ENCODE data around the gene TTC16. TPM values are rescaled to one million over a fixed set of nuclear protein-coding genes. Genes with fewer than 3 reads are reported as not detected.
A peak's percentile ranks its signal among the peaks of the same experiment; 100 is the strongest.

The TTC16 gene
- total and polyA plus RNA-seq, 2 of the 8 experiments (the other 6 are each of a cell fraction or from before 2014, with no cell fraction given), result 0.03 TPM; not detected in 1

DNA sequence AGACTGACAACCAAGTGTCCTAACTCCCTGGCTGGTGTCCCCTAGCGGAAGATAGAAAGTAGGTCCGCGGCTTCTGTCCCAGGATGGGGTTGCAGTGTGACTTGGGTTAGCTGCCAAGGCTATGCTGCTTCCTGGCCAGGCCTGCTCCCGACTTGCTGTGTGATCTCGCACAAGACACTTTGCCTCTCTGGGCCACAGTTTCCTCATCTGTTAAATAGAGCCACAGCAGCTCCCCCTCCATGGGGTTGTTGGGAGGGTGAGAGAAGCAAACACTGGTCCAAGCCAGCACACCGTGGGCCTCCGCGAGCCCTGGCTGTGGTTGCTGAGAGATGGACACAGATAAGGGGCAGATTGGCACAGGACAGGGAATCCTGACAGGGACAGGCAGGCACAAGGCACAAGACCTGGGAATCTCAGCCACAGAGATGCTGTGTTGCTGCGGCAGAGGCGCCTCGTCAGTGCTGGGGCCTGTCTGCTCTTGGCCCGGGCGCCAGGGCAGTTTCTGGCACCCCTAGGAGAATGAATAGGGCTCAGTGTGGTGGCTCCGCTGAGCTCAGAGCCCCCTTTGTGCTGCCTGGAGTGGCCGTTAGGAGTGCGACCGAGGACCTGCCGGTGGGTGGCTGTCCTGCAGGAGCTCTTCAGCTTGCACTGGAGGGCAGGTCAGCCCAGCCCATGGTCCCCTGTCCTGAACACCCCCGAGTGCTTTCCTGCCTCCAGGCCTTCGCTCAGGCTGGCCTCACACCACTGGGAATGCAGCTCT, 64.4 kb downstream of the TTC16 start:
- ChIA-PET POLR2A (ENCODE audit: partially characterized antibody) (interaction anchor here (0.9 to 1.7 kb wide), 3 partner anchors 9 to 31 kb away, joined by 3 to 6 read pairs (median 4); no protein-coding TSS in a partner anchor), CTCF (ENCODE audit: partially characterized antibody) (interaction anchor here (0.7 to 16.2 kb wide), 13 partner anchors 12 to 141 kb away, joined by 3 to 227 read pairs (median 4); partner anchors contain the start of gene TOR2A)
- Histone ChIP-seq H3K14ac (ENCODE audit: insufficient read length) (no peak overlapping the region), H2AFZ (ENCODE audit: low read length) (no peak overlapping the region), H3K9me3 (ENCODE audit: insufficient read depth in 2 of 2, low read depth in 1 of 2, low read length in 1 of 2) (no peaks in the 10 kb centered on the region), H2BK120ac (replicated peaks; ENCODE audit: low read depth, low read length) (no peak overlapping the region), H3K79me1 (ENCODE audit: low read depth, low read length) (no peaks in the 10 kb centered on the region), H3K4ac (replicated peaks; ENCODE audit: insufficient read length, low read depth, low read length) (no peak overlapping the region), H4K5ac (ENCODE audit: insufficient read length, low read depth, low read length) (no peak overlapping the region), H3K56ac (replicated peaks; ENCODE audit: insufficient read length, low read depth, low read length) (no peak overlapping the region), H2AK5ac (ENCODE audit: low read depth, low read length) (0 out of 2 replicates have a peak overlapping the region, but pooled peaks have one; percentile 89), H4K8ac (ENCODE audit: extremely low read depth, insufficient read depth, low read length) (no peak overlapping the region; the same call in 1 of the 2 replicates), H2BK20ac (ENCODE audit: low read length) (0 out of 2 replicates have a peak overlapping the region, but pooled peaks have one; percentile 61), H2BK5ac (ENCODE audit: low read depth, low read length) (no peak overlapping the region), H3K27me3 (replicated peaks in 1 of 4; ENCODE audit: control insufficient read depth in 3 of 4, extremely low read depth in 1 of 4, insufficient read depth in 3 of 4, low read length in 3 of 4) (no peaks in the 10 kb centered on the region), H3K9ac (replicated peaks in 1 of 4; ENCODE audit: extremely low read depth in 1 of 4, low read depth in 3 of 4, low read length in 3 of 4) (no peak overlapping the region), H4K91ac (replicated peaks; ENCODE audit: insufficient read length, low read length) (peak overlapping the region; percentile 31), H3K23me2 (ENCODE audit: low read depth, low read length) (no peaks in the 10 kb centered on the region), H3K23ac (ENCODE audit: insufficient read length) (no peak overlapping the region), H2BK15ac (ENCODE audit: low read length) (peak overlapping the region; percentile 25), H3K4me1 (replicated peaks in 1 of 4; ENCODE audit: control insufficient read depth in 3 of 4, insufficient read depth in 4 of 4, low read length in 3 of 4) (peaks cover 0 to 24% (median 15%) of the 10 kb centered on the region in 4 experiments; a peak in 6 of 7 replicates), H4K20me1 (replicated peaks in 1 of 2; ENCODE audit: control insufficient read depth in 1 of 2, insufficient read depth in 2 of 2, low read length in 2 of 2) (no peaks in the 10 kb centered on the region), H3K18ac (ENCODE audit: extremely low read depth, low read length) (peak overlapping the region; percentile 60; the same call in 1 of the 2 replicates), H3K27ac (ENCODE audit: low read depth, low read length) (no peak overlapping the region), H3K79me2 (ENCODE audit: control insufficient read depth in 1 of 2, insufficient read depth in 2 of 2, low read length in 2 of 2) (no peaks in the 10 kb centered on the region), H2BK12ac (ENCODE audit: low read depth, low read length) (peak overlapping the region; percentile 87; the same call in 1 of the 2 replicates), H3K36me3 (ENCODE audit: control insufficient read depth in 2 of 4, insufficient read depth in 4 of 4, low read length in 3 of 4) (no peaks in the 10 kb centered on the region), H3K4me2 (ENCODE audit: insufficient read depth in 1 of 2, low read depth in 2 of 2, low read length in 2 of 2) (no peak overlapping the region), H3K4me3 (ENCODE audit: extremely low read depth in 1 of 4, insufficient read depth in 2 of 4, low read depth in 3 of 4, low read length in 4 of 4) (no peak overlapping the region)
- 81% methylated on average over 17 of the region's 20 CpGs; no CpG with 5 or more reads in 1 of the 2 experiments for WGBS, 2 experiments (ENCODE audit: extremely low coverage in 1 of 2, insufficient coverage in 1 of 2, insufficient read length in 1 of 2, insufficient replicate concordance in 2 of 2, low coverage in 1 of 2, low lambda C conversion rate in 2 of 2, missing lambda C conversion rate in 1 of 2)
- FAIRE-seq (no peak), DNase-seq (ENCODE audit: low read depth in 1 of 2, low spot score in 2 of 2) (no peak)
- TF ChIP-seq KDM1A (IDR thresholded peaks at IDR 0.05; ENCODE audit: borderline replicate concordance, low read length) (peak; percentile 37), SIRT6 (IDR thresholded peaks at IDR 0.05; ENCODE audit: low read length) (no peak), SRF (IDR thresholded peaks at IDR 0.05; ENCODE audit: low read depth, low read length) (no peak), NANOG (IDR thresholded peaks at IDR 0.05; ENCODE audit: insufficient read depth, low read depth, low read length, poor library complexity, severe bottlenecking) (no peak), ASH2L (IDR thresholded peaks at IDR 0.05; ENCODE audit: low read length) (peak; percentile 29), TEAD4 (IDR thresholded peaks at IDR 0.05; ENCODE audit: low read depth, low read length) (no peak), GTF2F1 (IDR thresholded peaks at IDR 0.05; ENCODE audit: borderline replicate concordance, low read depth, low read length) (no peak)
- TF ChIP-seq, protein P1, sequence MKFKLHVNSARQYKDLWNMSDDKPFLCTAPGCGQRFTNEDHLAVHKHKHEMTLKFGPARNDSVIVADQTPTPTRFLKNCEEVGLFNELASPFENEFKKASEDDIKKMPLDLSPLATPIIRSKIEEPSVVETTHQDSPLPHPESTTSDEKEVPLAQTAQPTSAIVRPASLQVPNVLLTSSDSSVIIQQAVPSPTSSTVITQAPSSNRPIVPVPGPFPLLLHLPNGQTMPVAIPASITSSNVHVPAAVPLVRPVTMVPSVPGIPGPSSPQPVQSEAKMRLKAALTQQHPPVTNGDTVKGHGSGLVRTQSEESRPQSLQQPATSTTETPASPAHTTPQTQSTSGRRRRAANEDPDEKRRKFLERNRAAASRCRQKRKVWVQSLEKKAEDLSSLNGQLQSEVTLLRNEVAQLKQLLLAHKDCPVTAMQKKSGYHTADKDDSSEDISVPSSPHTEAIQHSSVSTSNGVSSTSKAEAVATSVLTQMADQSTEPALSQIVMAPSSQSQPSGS (IDR thresholded peaks at IDR 0.05; ENCODE audit: low read length), result no peak
